ENCODE measurements around the gene CLPTM1L.
"Not testable (repeated sequence)": the region's sequence is repeated elsewhere in the genome, so short reads cannot be mapped to it uniquely, and the experiment has no call there.

CLPTM1L gene

DNA sequence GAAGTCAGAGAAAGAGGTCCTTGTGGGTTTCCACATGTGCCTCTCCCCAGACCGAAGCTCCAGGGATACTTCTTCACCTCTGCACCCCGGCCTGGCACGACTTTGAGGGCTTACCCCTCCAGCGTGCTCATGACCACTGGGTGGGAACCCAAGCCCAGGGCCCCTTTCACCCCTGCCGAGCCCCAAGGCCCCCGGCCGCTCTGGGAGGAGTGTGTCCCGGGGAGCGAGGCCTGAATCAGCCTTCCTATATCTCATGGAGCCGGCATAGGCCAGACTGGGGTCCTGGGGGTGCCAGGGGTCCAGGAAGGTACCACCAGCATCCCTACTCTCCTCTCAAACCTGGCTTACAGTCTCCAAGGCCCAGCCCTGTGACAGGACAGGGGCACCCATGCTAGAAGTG, 67.1 kb downstream of the CLPTM1L start:
- H3K27ac ChIP-seq (ENCODE audit: low read depth, low read length) = no peak overlapping the region
- H3K9ac ChIP-seq (ENCODE audit: low read depth, low read length) = no peak overlapping the region
- peaks cover 34% of the 10 kb centered on the region for H3K36me3 ChIP-seq (ENCODE audit: control insufficient read depth, insufficient read depth, low read length)
- no peaks in the 10 kb centered on the region for H3K4me1 ChIP-seq (ENCODE audit: control insufficient read depth, insufficient read depth, low read length)
- no peaks in the 10 kb centered on the region for H3K27me3 ChIP-seq (ENCODE audit: control insufficient read depth, insufficient read depth, low read length)
- H3K4me3 ChIP-seq (ENCODE audit: low read depth, low read length) = no peak overlapping the region
- H3K9me3 ChIP-seq (ENCODE audit: control insufficient read depth, insufficient read depth, low read length) = no peaks in the 10 kb centered on the region

GRCh38 chr5:1277331-1277730, 67.6 kb downstream of the CLPTM1L start:
- Histone ChIP-seq H3K36me3 (ENCODE audit: control insufficient read depth, insufficient read depth, low read length) (peaks cover 34% of the 10 kb centered on the region), H3K27me3 (ENCODE audit: control insufficient read depth, insufficient read depth, low read length) (no peaks in the 10 kb centered on the region), H3K4me1 (ENCODE audit: control insufficient read depth, insufficient read depth, low read length) (no peaks in the 10 kb centered on the region), H3K9me3 (ENCODE audit: control insufficient read depth, insufficient read depth, low read length) (no peaks in the 10 kb centered on the region), H3K27ac (ENCODE audit: low read depth, low read length) (no peak overlapping the region), H3K4me3 (ENCODE audit: low read depth, low read length) (no peak overlapping the region), H3K9ac (ENCODE audit: low read depth, low read length) (no peak overlapping the region)

DNA sequence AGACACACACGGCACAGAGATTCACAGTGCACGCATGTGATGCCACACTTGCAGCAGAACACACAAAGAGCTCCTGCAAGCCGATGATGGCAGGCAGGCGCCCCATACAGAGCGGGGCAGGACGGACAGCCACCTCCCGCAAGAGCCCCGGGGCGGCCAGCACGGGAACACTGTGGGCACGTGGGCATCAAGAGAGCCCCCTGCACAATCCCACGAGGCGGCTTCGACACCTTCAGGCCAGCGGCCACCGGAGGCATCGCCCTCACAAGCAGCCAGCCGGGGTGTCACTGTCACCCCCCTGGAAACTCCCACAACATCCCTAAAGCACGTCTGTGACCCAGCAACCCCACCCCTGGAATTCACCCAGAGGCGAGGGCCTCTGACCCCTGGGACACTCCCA, 68.0 kb downstream of the CLPTM1L start:
- no peak overlapping the region for H3K4me3 ChIP-seq (ENCODE audit: low read depth, low read length)
- H3K4me1 ChIP-seq (ENCODE audit: control insufficient read depth, insufficient read depth, low read length) = no peaks in the 10 kb centered on the region
- no peak overlapping the region for H3K9ac ChIP-seq (ENCODE audit: low read depth, low read length)
- no peaks in the 10 kb centered on the region for H3K27me3 ChIP-seq (ENCODE audit: control insufficient read depth, insufficient read depth, low read length)
- peaks cover 37% of the 10 kb centered on the region for H3K36me3 ChIP-seq (ENCODE audit: control insufficient read depth, insufficient read depth, low read length)
- H3K9me3 ChIP-seq (ENCODE audit: control insufficient read depth, insufficient read depth, low read length) = no peaks in the 10 kb centered on the region
- no peak overlapping the region for H3K27ac ChIP-seq (ENCODE audit: low read depth, low read length)

DNA sequence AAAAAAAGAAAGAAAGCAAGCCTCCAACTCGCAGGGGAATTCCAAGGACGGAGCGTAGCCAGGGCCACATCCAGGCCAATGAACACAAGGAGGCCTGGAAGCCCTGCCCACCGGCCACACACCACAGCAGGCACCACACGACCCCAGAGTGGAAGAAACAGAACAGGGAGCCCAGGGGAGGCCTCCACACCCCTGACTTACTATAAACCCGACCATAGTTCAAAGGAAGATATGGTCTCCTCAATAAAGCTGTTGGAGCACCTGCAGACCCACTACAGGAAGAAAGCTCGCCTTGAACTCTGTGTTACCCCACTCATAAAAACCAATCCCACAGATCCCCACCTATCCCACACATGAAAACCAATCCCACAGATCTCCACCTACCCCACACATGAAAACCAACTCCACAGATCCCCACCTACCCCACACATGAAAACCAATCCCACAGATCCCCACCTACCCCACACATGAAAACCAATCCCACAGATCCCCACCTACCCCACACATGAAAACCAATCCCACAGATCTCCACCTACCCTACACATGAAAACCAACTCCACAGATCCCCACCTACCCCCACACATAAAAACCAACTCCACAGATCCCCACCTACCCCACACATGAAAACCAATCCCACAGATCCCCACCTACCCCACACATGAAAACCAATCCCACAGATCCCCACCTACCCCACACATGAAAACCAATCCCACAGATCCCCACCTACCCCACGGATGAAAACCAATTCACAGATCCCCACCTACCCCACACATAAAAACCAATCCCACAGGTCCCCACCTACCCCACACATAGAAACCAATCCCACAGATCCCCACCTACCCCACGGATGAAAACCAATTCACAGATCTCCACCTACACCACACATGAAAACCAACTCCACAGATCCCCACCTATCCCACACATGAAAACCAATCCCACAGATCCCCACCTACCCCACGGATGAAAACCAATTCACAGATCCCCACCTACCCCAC, 69.2 kb downstream of the CLPTM1L start:
- not testable (repeated sequence) for H3K9ac ChIP-seq (ENCODE audit: low read depth, low read length); H3K9me3 ChIP-seq (ENCODE audit: control insufficient read depth, insufficient read depth, low read length); H3K4me3 ChIP-seq (ENCODE audit: low read depth, low read length); H3K27ac ChIP-seq (ENCODE audit: low read depth, low read length); H3K27me3 ChIP-seq (ENCODE audit: control insufficient read depth, insufficient read depth, low read length); H3K4me1 ChIP-seq (ENCODE audit: control insufficient read depth, insufficient read depth, low read length)
- peaks cover 47% of the 10 kb centered on the region for H3K36me3 ChIP-seq (ENCODE audit: control insufficient read depth, insufficient read depth, low read length)

- H3K27me3 ChIP-seq (ENCODE audit: control insufficient read depth, insufficient read depth, low read length) = no peaks in the 10 kb centered on the region
- H3K9me3 ChIP-seq (ENCODE audit: control insufficient read depth, insufficient read depth, low read length) = no peaks in the 10 kb centered on the region
- peaks cover 48% of the 10 kb centered on the region for H3K36me3 ChIP-seq (ENCODE audit: control insufficient read depth, insufficient read depth, low read length)
- H3K4me3 ChIP-seq (ENCODE audit: low read depth, low read length) = no peak overlapping the region
- H3K27ac ChIP-seq (ENCODE audit: low read depth, low read length) = no peak overlapping the region
- no peak overlapping the region for H3K9ac ChIP-seq (ENCODE audit: low read depth, low read length)
- H3K4me1 ChIP-seq (ENCODE audit: control insufficient read depth, insufficient read depth, low read length) = no peaks in the 10 kb centered on the region
These were observed 70.4 kb downstream of the CLPTM1L start for GRCh38 chr5:1274471-1274870.

DNA sequence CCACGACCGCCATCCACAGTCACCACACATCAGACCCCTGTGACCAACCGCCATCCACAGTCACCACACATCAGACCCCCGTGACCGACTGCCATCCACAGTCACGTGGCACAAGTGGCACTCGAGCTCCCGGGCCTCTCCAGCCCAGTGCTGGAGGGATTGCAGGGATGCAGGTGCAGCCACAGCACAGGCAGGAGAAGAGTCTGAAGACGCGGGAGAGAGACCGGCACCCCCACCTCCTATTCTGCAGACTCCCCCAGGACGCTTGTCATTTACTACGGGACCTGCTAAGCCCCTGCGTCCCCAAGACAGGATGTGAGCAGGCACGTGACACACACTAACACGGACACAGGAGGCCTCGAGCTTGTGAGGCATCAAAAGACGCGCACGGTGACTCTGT, 71.2 kb downstream of the CLPTM1L start:
- H3K4me1 ChIP-seq (ENCODE audit: control insufficient read depth, insufficient read depth, low read length) = no peaks in the 10 kb centered on the region
- H3K27ac ChIP-seq (ENCODE audit: low read depth, low read length) = no peak overlapping the region
- H3K9ac ChIP-seq (ENCODE audit: low read depth, low read length) = no peak overlapping the region
- H3K27me3 ChIP-seq (ENCODE audit: control insufficient read depth, insufficient read depth, low read length) = no peaks in the 10 kb centered on the region
- peaks cover 42% of the 10 kb centered on the region for H3K36me3 ChIP-seq (ENCODE audit: control insufficient read depth, insufficient read depth, low read length)
- no peaks in the 10 kb centered on the region for H3K9me3 ChIP-seq (ENCODE audit: control insufficient read depth, insufficient read depth, low read length)
- no peak overlapping the region for H3K4me3 ChIP-seq (ENCODE audit: low read depth, low read length)

DNA sequence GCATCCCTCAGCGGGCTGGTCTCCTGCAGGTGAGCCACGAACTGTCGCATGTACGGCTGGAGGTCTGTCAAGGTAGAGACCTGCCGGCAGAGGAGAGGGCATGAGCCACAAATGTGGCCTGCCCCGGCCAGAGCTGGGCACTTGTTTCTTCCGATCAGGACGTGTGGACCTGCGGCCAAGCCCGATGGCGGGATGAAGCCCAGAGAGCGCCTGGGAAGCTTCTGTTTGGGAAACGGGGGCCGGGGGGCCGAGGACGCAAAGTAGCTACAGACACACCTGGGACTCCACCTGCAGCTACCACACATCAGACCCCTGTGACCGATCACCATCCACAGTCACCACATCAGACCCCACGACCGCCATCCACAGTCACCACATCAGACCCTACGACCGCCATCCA, 72.7 kb downstream of the CLPTM1L start:
- no peaks in the 10 kb centered on the region for H3K27me3 ChIP-seq (ENCODE audit: control insufficient read depth, insufficient read depth, low read length)
- no peak overlapping the region for H3K9ac ChIP-seq (ENCODE audit: low read depth, low read length)
- no peak overlapping the region for H3K27ac ChIP-seq (ENCODE audit: low read depth, low read length)
- no peaks in the 10 kb centered on the region for H3K4me1 ChIP-seq (ENCODE audit: control insufficient read depth, insufficient read depth, low read length)
- no peaks in the 10 kb centered on the region for H3K9me3 ChIP-seq (ENCODE audit: control insufficient read depth, insufficient read depth, low read length)
- H3K4me3 ChIP-seq (ENCODE audit: low read depth, low read length) = no peak overlapping the region
- H3K36me3 ChIP-seq (ENCODE audit: control insufficient read depth, insufficient read depth, low read length) = peaks cover 40% of the 10 kb centered on the region

DNA sequence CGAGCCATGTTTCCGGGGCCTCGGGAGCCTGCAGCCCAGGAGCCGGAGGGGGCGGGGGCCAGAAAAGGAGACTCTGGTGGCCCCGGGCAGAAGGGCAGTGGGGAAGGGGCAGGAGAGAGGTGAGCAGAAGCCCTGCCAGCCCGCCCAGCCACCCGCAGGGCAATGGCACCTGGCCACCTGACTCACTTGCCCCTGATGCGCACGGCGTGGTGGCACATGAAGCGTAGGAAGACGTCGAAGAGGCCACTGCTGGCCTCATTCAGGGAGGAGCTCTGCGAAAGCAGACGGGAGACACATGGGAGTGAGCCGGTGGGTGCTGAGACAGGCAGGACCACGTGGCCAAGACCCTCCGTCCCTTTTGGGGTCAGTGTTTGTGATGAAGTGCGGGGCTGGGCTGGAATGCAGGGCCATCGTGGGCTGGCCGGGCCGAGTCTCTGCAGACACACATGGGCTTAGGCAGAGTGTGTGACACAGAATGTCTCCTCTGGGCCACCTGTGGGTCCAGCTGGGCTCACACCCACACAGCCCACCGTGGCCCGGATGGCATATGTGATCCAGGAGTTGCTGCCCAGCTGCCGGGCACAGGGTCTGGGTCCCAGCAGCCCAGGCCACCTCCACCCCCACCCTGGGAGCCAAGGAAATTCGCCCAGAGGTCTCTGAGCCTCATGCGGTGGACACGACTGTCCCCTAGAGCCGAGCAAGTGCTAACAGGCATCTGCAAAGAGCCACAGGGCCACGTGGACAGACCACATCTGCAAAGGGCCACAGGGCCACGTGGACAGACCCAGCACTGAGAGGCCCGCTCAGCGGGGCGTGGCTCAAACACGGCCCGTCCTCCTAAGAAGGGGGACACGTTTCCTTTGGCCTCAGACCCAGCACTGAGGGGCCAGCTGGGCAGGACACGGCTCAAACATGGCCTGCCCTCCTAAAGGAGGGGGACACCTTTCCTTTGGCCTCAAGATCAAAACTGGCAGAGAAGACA, 73.7 kb downstream of the CLPTM1L start:
- no peak overlapping the region for H3K9ac ChIP-seq (ENCODE audit: low read depth, low read length)
- no peak overlapping the region for H3K4me3 ChIP-seq (ENCODE audit: low read depth, low read length)
- H3K36me3 ChIP-seq (ENCODE audit: control insufficient read depth, insufficient read depth, low read length) = peaks cover 49% of the 10 kb centered on the region
- no peaks in the 10 kb centered on the region for H3K9me3 ChIP-seq (ENCODE audit: control insufficient read depth, insufficient read depth, low read length)
- H3K27me3 ChIP-seq (ENCODE audit: control insufficient read depth, insufficient read depth, low read length) = no peaks in the 10 kb centered on the region
- no peaks in the 10 kb centered on the region for H3K4me1 ChIP-seq (ENCODE audit: control insufficient read depth, insufficient read depth, low read length)
- no peak overlapping the region for H3K27ac ChIP-seq (ENCODE audit: low read depth, low read length)

DNA sequence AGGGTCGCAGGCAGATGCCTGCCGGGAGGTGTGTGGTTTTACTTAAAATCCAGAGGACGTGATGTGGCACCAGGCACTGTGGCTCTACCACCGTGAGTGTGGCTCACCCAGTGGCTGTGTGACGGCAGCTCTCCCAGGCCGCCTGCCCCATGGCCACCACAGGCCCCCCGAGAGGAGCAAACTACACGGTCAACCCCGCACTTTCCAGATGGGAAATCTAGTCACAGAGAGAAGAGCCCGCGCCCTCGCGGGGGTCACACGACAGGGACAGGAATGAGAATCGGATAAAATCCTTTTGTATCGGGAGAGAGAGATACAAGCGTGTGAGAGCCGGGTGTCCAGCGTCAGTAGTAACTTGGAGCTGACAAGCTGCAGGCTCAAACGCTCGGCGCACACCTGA, 74.5 kb downstream of the CLPTM1L start:
- no peak overlapping the region for H3K4me3 ChIP-seq (ENCODE audit: low read depth, low read length)
- no peak overlapping the region for H3K9ac ChIP-seq (ENCODE audit: low read depth, low read length)
- H3K36me3 ChIP-seq (ENCODE audit: control insufficient read depth, insufficient read depth, low read length) = peaks cover 56% of the 10 kb centered on the region
- no peaks in the 10 kb centered on the region for H3K4me1 ChIP-seq (ENCODE audit: control insufficient read depth, insufficient read depth, low read length)
- no peaks in the 10 kb centered on the region for H3K9me3 ChIP-seq (ENCODE audit: control insufficient read depth, insufficient read depth, low read length)
- no peak overlapping the region for H3K27ac ChIP-seq (ENCODE audit: low read depth, low read length)
- H3K27me3 ChIP-seq (ENCODE audit: control insufficient read depth, insufficient read depth, low read length) = no peaks in the 10 kb centered on the region

GRCh38 chr5:1268666-1269065, 76.2 kb downstream of the CLPTM1L start:
- Histone ChIP-seq H3K27me3 (ENCODE audit: control insufficient read depth, insufficient read depth, low read length) (no peaks in the 10 kb centered on the region), H3K4me3 (ENCODE audit: low read depth, low read length) (no peak overlapping the region), H3K9ac (ENCODE audit: low read depth, low read length) (no peak overlapping the region), H3K4me1 (ENCODE audit: control insufficient read depth, insufficient read depth, low read length) (no peaks in the 10 kb centered on the region), H3K27ac (ENCODE audit: low read depth, low read length) (no peak overlapping the region), H3K9me3 (ENCODE audit: control insufficient read depth, insufficient read depth, low read length) (0 out of 2 replicates have a peak, but pooled peaks cover 2% of the 10 kb centered on the region), H3K36me3 (ENCODE audit: control insufficient read depth, insufficient read depth, low read length) (peaks cover 61% of the 10 kb centered on the region)

Measured in HUES48 (cell line).